Activated CD4-positive, alpha-beta T cell treated with anti-CD3 and anti-CD28 coated beads, Interleukin-2, amount 10 ng/mL, durations not matched to agents 7 days and 5 days (primary cell): Measurements from ENCODE around the gene CXorf58. TPM values are rescaled to one million over a fixed set of nuclear protein-coding genes. Genes with fewer than 3 reads are reported as not detected.
"Not testable (repeated sequence)": the region's sequence is repeated elsewhere in the genome, so short reads cannot be mapped to it uniquely, and the experiment has no call there.

Experiments
- CTCF ChIA-PET: fragments of 350-600 bp; sonication (Branson Sonifier 250); formaldehyde crosslinking; loops from one replicate; lab custom pipeline; 2021; ENCODE audit warnings: antibody characterized with exemption; lab: Charles Lee
- POLR2A ChIA-PET: fragments of 350-600 bp; sonication (Branson Sonifier 250); formaldehyde crosslinking; loops from one replicate; lab custom pipeline; 2021; ENCODE audit warnings: antibody characterized with exemption; lab: Charles Lee
- DNase-seq: peaks from one replicate; pipeline ENCODE4 v3.0.0-alpha.2; 2020
- H3K27ac Mint-ChIP-seq: one replicate; pipeline ENCODE4 v1.8.0; 2021; ENCODE audit warnings: mild to moderate bottlenecking, moderate library complexity, mixed read lengths
- H3K27me3 Mint-ChIP-seq: one replicate; pipeline ENCODE4 v1.8.0; 2021; ENCODE audit warnings: mixed read lengths
- H3K36me3 Mint-ChIP-seq: one replicate; pipeline ENCODE4 v1.8.0; 2021; ENCODE audit warnings: low read depth, mixed read lengths
- H3K4me1 Mint-ChIP-seq: one replicate; pipeline ENCODE4 v1.8.0; 2021; ENCODE audit warnings: mixed read lengths
- H3K4me3 Mint-ChIP-seq: one replicate; pipeline ENCODE4 v1.8.0; 2021; ENCODE audit warnings: mild to moderate bottlenecking, moderate library complexity, mixed read lengths
- H3K9me3 Mint-ChIP-seq: one replicate; pipeline ENCODE4 v1.8.0; 2021; ENCODE audit warnings: mixed read lengths
- total RNA-seq, 2 experiments: library from RNA; stranded (reverse); gene quantifications; one replicate each; pipeline ENCODE4 v1.2.3, GENCODE V29; 2021

Gene CXorf58
- total RNA-seq, 2 experiments from 2014 or later, result not detected

- no peak for DNase-seq
- H3K4me3 Mint-ChIP-seq, result no peak overlapping the region
- no peak overlapping the region for H3K27ac Mint-ChIP-seq
- H3K9me3 Mint-ChIP-seq, result no peaks in the 10 kb centered on the region
- peaks cover 2% of the 10 kb centered on the region for H3K4me1 Mint-ChIP-seq
- H3K36me3 Mint-ChIP-seq, result no peaks in the 10 kb centered on the region
- POLR2A ChIA-PET, result no interaction called here
- no peaks in the 10 kb centered on the region for H3K27me3 Mint-ChIP-seq
- CTCF ChIA-PET, result no interaction called here
Observed at GRCh38 chrX:23887451-23887850, 20.4 kb upstream of the CXorf58 start.

DNA sequence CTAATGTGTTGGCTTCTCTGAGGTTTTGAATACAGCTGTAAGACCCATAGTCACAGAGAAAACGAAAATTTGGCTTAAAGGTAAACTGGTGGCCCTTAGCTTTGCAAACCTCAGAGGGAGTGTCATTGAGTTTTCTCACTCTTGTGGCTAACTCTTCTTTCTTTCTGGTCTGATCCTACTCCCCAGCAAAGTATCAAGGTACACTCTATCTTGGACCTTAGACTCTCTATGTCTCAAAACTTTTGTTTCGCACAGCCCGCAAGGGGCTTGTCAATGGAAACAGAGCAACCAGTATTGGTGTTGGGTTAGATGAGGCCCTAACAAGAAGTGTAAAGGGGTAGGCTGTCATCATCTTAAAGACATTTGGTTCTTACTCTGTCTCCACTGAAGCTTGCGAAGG is 19.9 kb upstream of the CXorf58 start:
- H3K27ac Mint-ChIP-seq, result no peak overlapping the region
- H3K4me3 Mint-ChIP-seq, result no peak overlapping the region
- H3K9me3 Mint-ChIP-seq, result no peaks in the 10 kb centered on the region
- no peaks in the 10 kb centered on the region for H3K36me3 Mint-ChIP-seq
- no peak for DNase-seq
- no peaks in the 10 kb centered on the region for H3K27me3 Mint-ChIP-seq
- H3K4me1 Mint-ChIP-seq, result peaks cover 2% of the 10 kb centered on the region
- POLR2A ChIA-PET, result no interaction called here
- CTCF ChIA-PET, result interaction anchor here (1.9 kb wide), 1 partner anchor 14 kb away, joined by 8 read pairs; no protein-coding TSS in a partner anchor

DNA sequence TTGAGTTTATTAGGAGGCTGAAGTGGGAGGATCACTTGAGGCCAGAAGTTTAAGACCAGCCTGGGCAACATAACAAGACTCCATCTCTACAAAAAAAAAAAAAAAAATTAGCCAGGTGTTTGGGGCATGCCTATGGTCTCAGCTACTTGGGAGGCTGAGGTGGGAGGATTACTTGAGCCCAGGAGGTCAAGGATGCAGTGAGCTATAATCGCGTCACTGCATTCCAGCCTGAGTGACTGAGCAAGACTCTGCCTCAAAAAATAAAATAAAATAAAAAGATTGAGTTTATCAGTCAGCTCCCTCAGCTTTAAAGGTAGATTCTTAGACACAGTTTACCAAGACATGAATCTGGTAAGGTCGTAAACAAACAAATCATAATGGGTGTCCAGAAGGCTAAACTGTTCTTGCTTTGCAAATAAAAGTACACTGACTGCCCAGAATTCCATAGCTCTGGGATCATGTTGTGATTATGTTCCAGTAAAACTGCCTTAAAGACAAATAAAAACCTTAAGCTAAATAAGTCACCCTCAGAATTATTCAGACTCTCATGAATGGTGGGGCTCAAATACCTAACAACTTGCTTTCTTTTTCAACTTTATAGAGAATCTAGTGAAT is 18.8 kb upstream of the CXorf58 start:
- Mint-ChIP-seq H3K9me3 (no peaks in the 10 kb centered on the region), H3K4me3 (no peak overlapping the region), H3K27me3 (no peaks in the 10 kb centered on the region), H3K36me3 (no peaks in the 10 kb centered on the region), H3K27ac (no peak overlapping the region), H3K4me1 (no peaks in the 10 kb centered on the region)
- CTCF ChIA-PET, result interaction anchor here (0.6 to 1.9 kb wide), 3 partner anchors 13 to 34 kb away, joined by 3 to 8 read pairs (median 6); no protein-coding TSS in a partner anchor
- POLR2A ChIA-PET, result interaction anchor here (0.6 kb wide), 1 partner anchor 34 kb away, joined by 3 read pairs; no protein-coding TSS in a partner anchor
- DNase-seq, result no peak

- Mint-ChIP-seq H3K36me3 (no peaks in the 10 kb centered on the region), H3K27ac (no peak overlapping the region), H3K4me1 (no peaks in the 10 kb centered on the region), H3K4me3 (no peak overlapping the region), H3K27me3 (no peaks in the 10 kb centered on the region), H3K9me3 (no peaks in the 10 kb centered on the region)
- POLR2A ChIA-PET, result no interaction called here
- CTCF ChIA-PET, result interaction anchor here (0.7 kb wide), 1 partner anchor 11 kb away, joined by 3 read pairs; no protein-coding TSS in a partner anchor
- DNase-seq, result no peak
Observed at GRCh38 chrX:23890933-23891332, 16.9 kb upstream of the CXorf58 start.

- H3K9me3 Mint-ChIP-seq, H3K4me1 Mint-ChIP-seq, H3K27me3 Mint-ChIP-seq, H3K4me3 Mint-ChIP-seq, H3K27ac Mint-ChIP-seq, H3K36me3 Mint-ChIP-seq, CTCF ChIA-PET, DNase-seq, POLR2A ChIA-PET: not testable (repeated sequence)
Observed at GRCh38 chrX:23894993-23895392, 12.8 kb upstream of the CXorf58 start.

- H3K9me3 Mint-ChIP-seq, DNase-seq, H3K36me3 Mint-ChIP-seq, H3K27ac Mint-ChIP-seq, H3K4me3 Mint-ChIP-seq, POLR2A ChIA-PET, H3K4me1 Mint-ChIP-seq, H3K27me3 Mint-ChIP-seq, CTCF ChIA-PET: not testable (repeated sequence)
Observed at GRCh38 chrX:23896539-23896938, 11.3 kb upstream of the CXorf58 start.

- H3K36me3 Mint-ChIP-seq, result no peaks in the 10 kb centered on the region
- H3K4me3 Mint-ChIP-seq, result no peak overlapping the region
- no peak overlapping the region for H3K27ac Mint-ChIP-seq
- CTCF ChIA-PET, result interaction anchor here (0.6 to 1.2 kb wide), 2 partner anchors 10 to 140 kb away, joined by 3 read pairs; no protein-coding TSS in a partner anchor
- H3K9me3 Mint-ChIP-seq, result no peaks in the 10 kb centered on the region
- DNase-seq, result no peak
- H3K27me3 Mint-ChIP-seq, result no peaks in the 10 kb centered on the region
- POLR2A ChIA-PET, result no interaction called here
- peaks cover 5% of the 10 kb centered on the region for H3K4me1 Mint-ChIP-seq
Observed at GRCh38 chrX:23896981-23897380, 10.8 kb upstream of the CXorf58 start.

DNA sequence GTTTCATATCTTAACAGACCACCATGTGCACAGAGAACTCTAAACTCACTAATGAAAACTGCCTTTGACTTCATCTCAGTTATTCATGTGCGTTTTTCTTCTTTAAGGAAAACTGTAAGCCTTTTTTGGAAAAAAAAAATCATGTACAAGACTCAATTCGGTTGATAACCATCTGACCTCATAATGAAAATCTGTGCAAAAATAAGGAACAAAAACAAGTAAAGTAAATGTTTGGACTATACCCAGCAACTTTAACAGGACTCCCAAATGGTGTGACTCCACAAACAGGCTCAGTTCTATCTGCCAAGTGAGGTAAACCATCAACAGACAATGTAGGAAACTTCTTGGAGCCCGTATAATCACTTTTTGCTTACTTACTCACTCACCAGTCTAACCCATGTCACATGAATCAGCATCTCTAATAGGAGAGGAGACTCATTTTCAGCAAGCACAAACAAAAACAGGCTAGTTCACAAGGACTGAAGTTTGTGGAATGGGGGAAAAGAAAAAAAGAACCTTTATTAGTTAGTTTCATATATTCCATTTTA is 9.3 kb upstream of the CXorf58 start:
- Mint-ChIP-seq H3K36me3 (no peaks in the 10 kb centered on the region), H3K4me1 (peaks cover 5% of the 10 kb centered on the region), H3K27ac (no peak overlapping the region), H3K9me3 (no peaks in the 10 kb centered on the region), H3K4me3 (no peak overlapping the region), H3K27me3 (no peaks in the 10 kb centered on the region)
- ChIA-PET CTCF (interaction anchor here (0.6 to 1.2 kb wide), 4 partner anchors 8 to 886 kb away, joined by 3 to 5 read pairs (median 3); no protein-coding TSS in a partner anchor), POLR2A (no interaction called here)
- no peak for DNase-seq

- peaks cover 7% of the 10 kb centered on the region for H3K4me1 Mint-ChIP-seq
- DNase-seq, result no peak
- ChIA-PET CTCF (interaction anchor here (0.6 to 2.7 kb wide), 4 partner anchors 12 to 208 kb away, joined by 5 to 17 read pairs (median 12); partner anchors contain the start of gene SAT1), POLR2A (no interaction called here)
- no peak overlapping the region for H3K4me3 Mint-ChIP-seq
- H3K27me3 Mint-ChIP-seq, result no peaks in the 10 kb centered on the region
- H3K36me3 Mint-ChIP-seq, result no peaks in the 10 kb centered on the region
- no peak overlapping the region for H3K27ac Mint-ChIP-seq
- no peaks in the 10 kb centered on the region for H3K9me3 Mint-ChIP-seq
Observed at GRCh38 chrX:23900220-23900797, 7.5 kb upstream of the CXorf58 start.

- Mint-ChIP-seq H3K9me3 (no peaks in the 10 kb centered on the region), H3K27me3 (no peaks in the 10 kb centered on the region), H3K4me3 (no peak overlapping the region), H3K27ac (no peak overlapping the region), H3K36me3 (no peaks in the 10 kb centered on the region), H3K4me1 (peaks cover 11% of the 10 kb centered on the region)
- CTCF ChIA-PET, result interaction anchor here (0.7 to 2.7 kb wide), 11 partner anchors 12 to 218 kb away, joined by 3 to 24 read pairs (median 7); partner anchors contain the start of gene SAT1
- DNase-seq, result no peak
- POLR2A ChIA-PET, result interaction anchor here (1.3 kb wide), 1 partner anchor 118 kb away, joined by 9 read pairs; the partner anchor contains the start of gene SAT1
Observed at GRCh38 chrX:23901060-23901459, 6.7 kb upstream of the CXorf58 start.

DNA sequence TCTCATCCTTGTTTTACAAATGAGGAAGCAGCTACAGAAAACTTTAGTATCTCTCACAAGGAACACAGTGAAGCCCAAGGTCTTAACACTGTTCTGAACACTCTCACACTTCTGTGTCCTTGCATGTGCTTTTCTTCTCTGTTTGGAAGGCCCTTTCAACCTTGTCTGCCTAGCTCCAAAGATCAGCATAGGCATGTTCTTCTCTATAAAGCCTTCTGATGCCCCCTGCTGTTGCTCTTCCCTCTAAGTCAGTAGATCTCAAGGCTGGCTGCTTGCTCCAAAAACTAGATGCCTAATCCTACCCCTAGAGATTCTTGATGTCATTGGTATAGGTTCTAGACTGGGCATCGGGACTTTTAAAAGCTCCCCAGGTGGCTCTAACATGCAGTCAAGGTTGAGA is 6.0 kb upstream of the CXorf58 start:
- peak; percentile 53 for DNase-seq
- peaks cover 18% of the 10 kb centered on the region for H3K4me1 Mint-ChIP-seq
- H3K9me3 Mint-ChIP-seq, result no peaks in the 10 kb centered on the region
- ChIA-PET CTCF (interaction anchor here (0.6 to 2.7 kb wide), 31 partner anchors 10 to 1917 kb away, joined by 3 to 24 read pairs (median 4); partner anchors contain the start of gene SAT1), POLR2A (interaction anchor here (0.6 to 1.3 kb wide), 5 partner anchors 119 to 258 kb away, joined by 3 to 9 read pairs (median 3); partner anchors contain the start of gene SAT1)
- H3K4me3 Mint-ChIP-seq, result no peak overlapping the region
- no peaks in the 10 kb centered on the region for H3K36me3 Mint-ChIP-seq
- H3K27me3 Mint-ChIP-seq, result no peaks in the 10 kb centered on the region
- H3K27ac Mint-ChIP-seq, result no peak overlapping the region

GRCh38 chrX:23902419-23902818 is 5.4 kb upstream of the CXorf58 start:
- peak; percentile 16 for DNase-seq
- H3K4me3 Mint-ChIP-seq, result no peak overlapping the region
- CTCF ChIA-PET, result interaction anchor here (0.9 to 2.7 kb wide), 27 partner anchors 11 to 1917 kb away, joined by 3 to 24 read pairs (median 4); partner anchors contain the start of gene SAT1
- H3K36me3 Mint-ChIP-seq, result no peaks in the 10 kb centered on the region
- POLR2A ChIA-PET, result interaction anchor here (0.6 to 1.3 kb wide), 4 partner anchors 119 to 206 kb away, joined by 3 to 9 read pairs (median 4); partner anchors contain the start of gene SAT1
- H3K9me3 Mint-ChIP-seq, result no peaks in the 10 kb centered on the region
- no peaks in the 10 kb centered on the region for H3K27me3 Mint-ChIP-seq
- H3K27ac Mint-ChIP-seq, result no peak overlapping the region
- peaks cover 13% of the 10 kb centered on the region for H3K4me1 Mint-ChIP-seq
